ENCODE results near the gene CTRL. TPM values are rescaled to one million over a fixed set of nuclear protein-coding genes. Genes with fewer than 3 reads are reported as not detected.

The CTRL gene
- total RNA-seq, 3 donors from 2014 or later (not counting 1 experiment from before 2014, with no cell fraction given), result 14.3 to 17.2 (median 15.0) TPM

GRCh38 chr16:67971111-67971510, 39.4 kb upstream of the CTRL start:
- TF ChIP-seq CTCF (IDR thresholded peaks at IDR 0.05), result no peak
- H3K27me3 Mint-ChIP-seq (ENCODE audit: low read depth in 2 of 2), result no peaks in the 10 kb centered on the region
- 92% methylated on average over 8 of the region's 9 CpGs for WGBS (ENCODE audit: insufficient coverage)
- H3K4me3 Mint-ChIP-seq, result peak overlapping the region; percentile 55
- H3K27me3 ChIP-seq (ENCODE audit: control insufficient read depth, insufficient read depth, low read length), result no peaks in the 10 kb centered on the region
- H3K4me3 ChIP-seq (ENCODE audit: low read length), result no peak overlapping the region
- peak overlapping the region in 1 of 2 donors; percentile 16 for H3K27ac Mint-ChIP-seq
- H3K36me3 Mint-ChIP-seq, result no peaks in the 10 kb centered on the region
- no peak for ATAC-seq
- no peaks in the 10 kb centered on the region for H3K9me3 Mint-ChIP-seq
- H3K4me1 ChIP-seq (ENCODE audit: control insufficient read depth, insufficient read depth, low read length), result peaks cover 27% of the 10 kb centered on the region
- no peaks in the 10 kb centered on the region for H3K36me3 ChIP-seq (ENCODE audit: control insufficient read depth, insufficient read depth, low read length)
- H3K4me1 Mint-ChIP-seq, result peaks cover 17 to 22% of the 10 kb centered on the region in 2 donors
- intact Hi-C loops (cut with micrococcal nuclease), result no loop called here
- DNase-seq, result no peak
- no peak overlapping the region for H3K27ac ChIP-seq (ENCODE audit: low read length)
- H3K9me3 ChIP-seq (ENCODE audit: control insufficient read depth, insufficient read depth, low read length), result no peaks in the 10 kb centered on the region

DNA sequence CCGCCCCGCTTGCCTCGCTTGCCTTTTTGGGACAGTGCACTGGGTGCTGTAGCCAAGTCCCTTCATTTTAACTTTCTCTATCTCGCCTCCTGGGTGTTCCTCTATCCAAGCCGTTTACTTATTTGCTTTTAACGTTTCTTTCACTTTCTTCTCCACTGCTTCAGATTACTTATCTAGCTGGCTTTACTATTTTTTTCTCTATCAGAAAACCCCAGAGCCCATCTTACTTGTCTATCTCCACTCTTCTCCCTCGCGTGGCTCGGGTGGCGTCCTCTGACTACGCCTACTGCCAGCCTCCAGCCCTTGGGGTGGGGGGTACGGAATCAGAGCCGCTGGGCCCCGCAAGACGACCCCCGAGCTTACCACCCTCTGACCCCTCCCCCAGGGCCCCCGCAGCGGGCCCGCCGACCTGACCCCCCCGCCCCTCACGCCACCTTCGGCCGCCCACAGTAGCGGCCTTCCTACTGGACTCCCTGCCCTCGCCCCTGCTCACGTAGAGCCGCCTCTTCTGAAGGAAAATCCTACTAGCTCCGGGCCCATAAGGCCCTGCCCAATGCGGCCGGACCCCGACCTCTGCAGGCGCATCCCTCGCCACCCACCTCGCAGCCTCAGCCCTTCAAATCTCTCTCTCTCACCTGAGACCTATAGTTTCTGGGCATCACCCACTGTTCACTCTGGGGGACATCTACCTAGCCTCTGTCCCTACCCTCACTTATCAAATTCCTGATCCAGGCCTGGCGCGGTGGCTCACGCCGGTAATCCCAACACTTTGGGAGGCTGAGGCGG, 37.8 kb upstream of the CTRL start:
- Mint-ChIP-seq H3K4me1 (peaks cover 17 to 22% of the 10 kb centered on the region in 2 donors), H3K27ac (peak overlapping the region; percentile 77 to 89), H3K4me3 (peak overlapping the region; percentile 90), H3K9me3 (no peaks in the 10 kb centered on the region), H3K36me3 (no peaks in the 10 kb centered on the region), H3K27me3 (ENCODE audit: low read depth in 2 of 2) (no peaks in the 10 kb centered on the region)
- TF ChIP-seq CTCF (IDR thresholded peaks at IDR 0.05), result no peak
- DNase-seq, result peak in 1 of 2 donors; percentile 61
- 60% methylated on average over 31 of the region's 40 CpGs for WGBS (ENCODE audit: insufficient coverage)
- Histone ChIP-seq H3K4me3 (ENCODE audit: low read length) (peak overlapping the region; percentile 80), H3K27me3 (ENCODE audit: control insufficient read depth, insufficient read depth, low read length) (no peaks in the 10 kb centered on the region), H3K9me3 (ENCODE audit: control insufficient read depth, insufficient read depth, low read length) (no peaks in the 10 kb centered on the region), H3K27ac (ENCODE audit: low read length) (peak overlapping the region; percentile 68), H3K36me3 (ENCODE audit: control insufficient read depth, insufficient read depth, low read length) (no peaks in the 10 kb centered on the region), H3K4me1 (ENCODE audit: control insufficient read depth, insufficient read depth, low read length) (peaks cover 27% of the 10 kb centered on the region)
- intact Hi-C loops (cut with micrococcal nuclease), result loop anchor here (2.0 kb wide), 2 partner anchors 15 to 35 kb away; no protein-coding TSS in a partner anchor
- peak; percentile 6 to 30 (median 16) for ATAC-seq

DNA sequence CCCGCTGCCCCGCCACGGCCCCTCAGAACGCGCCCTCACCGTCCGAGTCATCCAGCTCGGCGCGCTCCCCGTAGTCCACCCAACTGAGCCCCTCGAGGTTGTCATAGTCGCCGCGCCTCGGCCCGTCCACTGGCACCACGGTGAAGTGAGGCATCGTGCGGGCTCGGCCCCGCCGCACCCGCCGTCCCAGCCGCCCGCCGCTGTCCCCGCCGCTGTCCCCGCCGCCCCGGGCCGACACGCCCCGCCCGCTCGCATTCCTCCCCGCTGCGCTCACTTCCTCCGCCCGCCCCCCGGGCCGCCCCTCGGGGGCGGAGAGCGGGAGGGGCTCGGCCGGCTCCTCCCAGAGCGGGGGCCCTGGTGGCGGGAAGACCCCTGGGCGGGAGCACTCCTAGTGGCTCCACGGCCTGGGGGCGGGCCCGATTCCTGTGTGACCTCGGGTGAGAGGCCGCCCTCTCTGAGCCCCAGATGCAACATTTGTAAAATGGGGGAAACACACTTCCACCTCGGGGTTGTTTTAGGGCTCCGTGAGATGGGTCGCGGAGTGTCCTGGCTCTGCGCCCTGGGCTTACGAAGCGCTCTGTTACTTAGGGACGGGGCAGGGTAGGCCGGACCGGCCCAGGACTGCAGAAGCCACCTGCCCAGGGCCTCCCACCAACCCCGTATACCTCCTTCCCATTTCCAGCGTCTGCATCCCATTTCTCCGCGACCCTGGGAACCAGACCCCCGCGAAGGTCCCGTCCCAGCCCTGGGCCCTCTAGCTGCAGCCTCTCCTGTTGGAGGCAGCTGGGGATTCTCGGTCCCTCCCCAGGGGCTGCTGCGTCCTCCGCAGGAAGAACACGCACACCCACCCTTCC, 37.0 kb upstream of the CTRL start, which contains the start of gene SLC12A4:
Gene SLC12A4 (minus strand): TSS at position 238 of the 854 bp plus-strand sequence. CDS start 84 bp downstream, at position 154.
- intact Hi-C loops (cut with micrococcal nuclease), result loop anchor here (2.0 kb wide), 2 partner anchors 16 to 34 kb away; no protein-coding TSS in a partner anchor
- H3K4me1 Mint-ChIP-seq, result peaks cover 17 to 22% of the 10 kb centered on the region in 2 donors
- H3K36me3 ChIP-seq (ENCODE audit: control insufficient read depth, insufficient read depth, low read length), result no peaks in the 10 kb centered on the region
- no peaks in the 10 kb centered on the region for H3K27me3 Mint-ChIP-seq (ENCODE audit: low read depth in 2 of 2)
- H3K27me3 ChIP-seq (ENCODE audit: control insufficient read depth, insufficient read depth, low read length), result no peaks in the 10 kb centered on the region
- no peaks in the 10 kb centered on the region for H3K9me3 ChIP-seq (ENCODE audit: control insufficient read depth, insufficient read depth, low read length)
- DNase-seq (peak; percentile 86 to 91), ATAC-seq (peak; percentile 90 to 95 (median 91))
- H3K4me3 Mint-ChIP-seq, result peak within 1 kb of the TSS; percentile 96
- peak within 1 kb of the TSS; percentile 80 for H3K4me3 ChIP-seq (ENCODE audit: low read length)
- peak within 1 kb of the TSS; percentile 68 for H3K27ac ChIP-seq (ENCODE audit: low read length)
- TF ChIP-seq CTCF (IDR thresholded peaks at IDR 0.05), result no peak
- H3K36me3 Mint-ChIP-seq, result no peaks in the 10 kb centered on the region
- WGBS (ENCODE audit: insufficient coverage), result under 1% methylated on average over 78 of the region's 78 CpGs
- no peaks in the 10 kb centered on the region for H3K9me3 Mint-ChIP-seq
- H3K4me1 ChIP-seq (ENCODE audit: control insufficient read depth, insufficient read depth, low read length), result peaks cover 27% of the 10 kb centered on the region
- peak within 1 kb of the TSS; percentile 77 to 89 for H3K27ac Mint-ChIP-seq

All from natural killer cell (primary cell).